AG20443 (cell line): ENCODE measurements around the gene KRT36.

Source experiments
- DNase-seq: peaks from one replicate; pipeline ENCODE4 v3.0.0; 2012; ENCODE audit warnings: low spot score, mixed read lengths

KRT36 gene

DNA sequence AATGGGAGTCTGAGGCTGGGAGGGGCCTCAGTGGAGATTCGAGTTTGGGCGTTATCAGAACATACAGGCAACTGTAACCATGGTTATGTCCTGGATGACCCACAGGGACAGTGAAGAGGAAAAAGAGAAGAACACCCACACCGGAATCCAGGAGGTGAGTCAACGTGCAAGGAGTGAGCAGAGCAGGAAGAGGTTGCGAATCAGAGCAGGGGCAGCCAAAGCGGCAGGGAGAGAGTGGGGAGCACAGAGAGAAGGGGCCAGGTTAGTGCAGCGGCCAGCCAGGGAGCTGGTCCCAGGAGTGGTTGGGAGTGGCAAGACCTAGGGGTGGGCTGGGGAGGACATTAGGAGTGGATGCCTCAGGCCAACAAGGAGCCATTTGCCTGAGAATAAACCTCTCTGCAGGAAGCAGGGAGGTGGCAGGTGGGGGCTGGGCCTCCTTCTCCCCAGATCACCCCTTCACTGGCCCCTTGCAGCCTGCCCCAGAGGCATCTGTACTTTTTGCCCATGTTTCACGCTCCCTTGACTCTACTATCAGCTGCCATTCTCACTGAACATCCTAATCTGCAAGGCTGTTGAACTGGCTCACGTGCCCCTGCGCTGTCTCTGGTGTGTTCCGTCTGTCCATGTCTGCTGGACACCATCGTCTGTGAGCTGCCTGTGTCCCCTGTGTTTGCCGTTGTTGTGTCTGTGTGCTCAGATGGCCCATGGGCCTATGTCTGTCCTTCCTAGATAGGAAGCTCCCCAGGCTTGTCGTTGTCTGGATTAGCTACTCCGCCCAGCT lies 10.6 kb upstream of the KRT36 start:
- peak; percentile 64 for DNase-seq

DNA sequence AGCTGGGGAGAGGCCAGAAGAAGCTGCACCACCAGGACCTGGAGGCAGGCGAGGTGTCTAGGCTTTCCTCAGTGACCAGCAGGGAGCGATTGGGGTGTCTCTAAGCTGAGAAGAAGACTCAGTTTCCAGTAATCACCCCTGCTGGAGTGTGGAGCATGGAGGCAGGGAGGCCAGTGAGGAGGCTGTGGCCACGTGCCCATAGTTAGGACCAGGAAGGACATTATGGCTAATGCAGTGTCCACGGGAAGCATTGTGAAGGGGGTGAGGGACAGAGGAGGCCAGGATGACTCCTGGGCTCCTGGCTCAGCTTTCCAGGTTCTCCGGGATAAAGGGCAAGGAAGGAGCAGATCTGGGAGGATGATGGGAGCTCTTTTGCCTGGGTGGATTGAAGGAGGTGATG lies 10.0 kb upstream of the KRT36 start:
- DNase-seq, result no peak

DNA sequence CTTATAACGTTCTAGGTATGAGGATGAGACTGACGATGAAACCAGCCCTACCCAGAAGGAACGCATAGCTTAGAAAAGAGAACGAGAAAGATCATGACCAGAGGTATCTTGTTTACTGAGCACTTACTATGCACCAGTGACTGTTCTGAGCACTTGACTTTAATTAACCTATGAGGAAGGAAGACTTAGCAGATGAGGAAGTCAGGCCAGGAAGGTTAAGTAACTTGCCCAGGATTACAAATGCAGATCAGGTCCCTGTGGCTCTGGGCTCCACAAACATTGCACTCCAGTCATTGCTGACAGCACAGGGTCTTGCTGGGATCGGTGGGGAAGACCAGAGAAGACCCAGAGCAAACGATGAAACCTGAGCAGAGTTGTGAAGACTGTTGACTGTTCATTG lies 8.6 kb upstream of the KRT36 start:
- no peak for DNase-seq

DNA sequence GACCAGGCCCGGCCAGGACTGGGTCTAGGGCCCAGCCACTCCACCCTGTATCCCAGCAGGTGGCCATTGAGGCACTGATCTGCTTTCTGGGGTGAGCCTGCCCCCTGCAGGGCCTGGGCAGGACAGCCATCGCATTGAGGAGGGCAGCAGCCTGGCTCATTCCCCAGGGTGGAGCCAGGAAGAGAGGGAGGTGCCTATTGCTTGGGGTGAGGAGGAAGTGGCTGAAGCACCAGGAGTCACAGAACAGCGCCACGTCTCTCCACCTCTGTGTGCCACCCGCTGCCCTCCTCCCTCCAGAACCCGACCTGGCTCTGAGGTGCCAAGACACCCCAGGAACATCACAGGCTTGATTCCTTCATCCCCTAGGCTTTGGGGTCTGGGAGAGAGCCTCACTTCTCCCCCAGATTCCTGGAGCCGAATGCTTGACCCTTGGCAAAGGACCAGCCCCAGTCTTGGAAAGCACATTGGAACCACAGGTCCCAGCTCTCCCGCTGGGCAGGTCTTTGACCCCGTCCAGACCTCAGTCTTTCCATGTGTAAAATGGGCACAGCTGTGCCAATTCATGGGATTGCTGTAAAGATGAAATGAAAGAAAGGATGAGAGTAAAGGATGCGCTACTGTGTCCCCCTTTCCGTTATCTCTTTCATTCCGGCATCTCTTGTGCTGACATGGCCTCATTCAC lies 7.2 kb upstream of the KRT36 start:
- DNase-seq, result peak; percentile 91

- DNase-seq, result peak; percentile 59
Measured at GRCh38 chr17:41494524-41494923, 4.8 kb upstream of the KRT36 start.

GRCh38 chr17:41492771-41493170 lies 3.1 kb upstream of the KRT36 start:
- no peak for DNase-seq

- DNase-seq, result no peak
Measured at GRCh38 chr17:41492351-41492750, 2.6 kb upstream of the KRT36 start.

DNA sequence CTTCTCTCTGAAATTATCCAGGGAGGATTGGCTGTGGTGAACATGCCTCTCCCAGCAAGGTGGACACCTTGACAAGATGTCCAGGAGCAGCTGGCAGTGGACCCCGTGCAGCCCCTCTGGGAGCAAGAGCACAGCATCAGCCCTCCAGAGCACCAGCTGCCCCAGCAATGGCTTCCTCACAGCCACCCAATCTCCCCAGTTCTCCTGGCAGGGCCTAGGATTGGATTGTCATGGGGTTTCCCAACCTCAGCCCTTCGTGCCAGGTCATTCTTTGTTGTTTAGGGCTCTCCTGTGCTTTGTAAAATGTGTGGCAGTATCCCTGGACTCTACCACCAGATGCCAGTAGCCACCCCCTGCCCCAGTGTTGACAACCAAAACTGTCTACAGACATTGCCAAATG lies 1.8 kb upstream of the KRT36 start:
- DNase-seq, result no peak

- no peak for DNase-seq
Measured at GRCh38 chr17:41490000-41490990, 585 bp upstream of the KRT36 start.

GRCh38 chr17:41486809-41487530 lies 2.7 kb downstream of the KRT36 start:
- no peak for DNase-seq

GRCh38 chr17:41486316-41486715 lies 3.4 kb downstream of the KRT36 start:
- DNase-seq, result no peak

DNA sequence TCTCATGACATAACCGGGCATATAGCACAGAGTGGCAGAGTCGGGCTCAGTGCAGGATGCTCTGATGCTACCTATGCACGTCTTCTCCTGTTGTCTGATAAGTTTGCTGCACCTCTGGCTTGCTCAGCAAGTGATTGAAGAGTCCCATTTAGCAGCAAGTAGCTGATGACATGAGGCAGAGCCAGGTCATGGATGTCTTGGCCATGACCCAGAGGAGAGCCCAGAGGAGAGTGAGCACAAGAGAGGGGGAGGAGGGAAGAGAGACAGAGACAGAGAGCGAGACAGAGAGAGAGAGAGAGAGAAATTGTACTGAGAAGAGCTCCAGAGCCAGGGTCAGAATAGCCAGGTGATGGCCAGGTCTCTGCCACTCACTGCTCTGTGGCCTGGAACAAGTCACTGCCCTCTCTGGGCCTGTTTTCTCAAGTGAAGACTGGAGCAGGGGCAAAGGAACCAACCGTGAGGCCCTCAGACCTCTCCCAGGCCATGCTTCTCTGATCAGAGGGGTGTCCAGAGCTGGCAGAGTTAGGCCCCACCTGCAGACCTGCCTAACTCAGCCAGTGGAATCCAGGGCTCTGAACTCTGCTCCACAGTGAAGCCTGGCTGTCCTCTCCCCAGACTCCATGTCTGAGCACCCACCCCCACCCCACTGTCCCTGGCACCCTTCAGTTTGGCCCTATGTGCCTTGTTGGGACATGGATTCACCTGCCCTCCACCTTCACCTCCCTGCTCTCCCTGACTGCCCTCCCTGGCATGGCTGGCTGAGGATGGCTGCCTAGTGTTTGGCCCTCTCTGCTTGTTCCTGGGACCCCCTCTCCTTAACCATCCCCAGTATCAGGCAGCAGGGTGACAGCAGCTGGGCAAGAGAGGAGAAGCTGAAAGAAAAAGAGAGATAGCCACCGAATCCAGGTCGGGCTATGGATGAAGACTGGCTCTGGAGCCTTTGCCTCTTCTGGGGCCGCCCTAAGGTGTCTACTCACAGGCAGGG lies 4.5 kb downstream of the KRT36 start:
- no peak for DNase-seq

GRCh38 chr17:41483991-41484826 lies 5.5 kb downstream of the KRT36 start:
- no peak for DNase-seq

GRCh38 chr17:41483531-41483930 lies 6.2 kb downstream of the KRT36 start:
- no peak for DNase-seq

GRCh38 chr17:41481036-41481435 lies 8.7 kb downstream of the KRT36 start, which contains the start of gene KRT35:
Gene KRT35 (minus strand): TSS chr17:41481151. CDS start chr17:41481097, 54 bp downstream.
- DNase-seq, result no peak

GRCh38 chr17:41480581-41480980 lies 9.1 kb downstream of the KRT36 start:
- DNase-seq, result no peak

DNA sequence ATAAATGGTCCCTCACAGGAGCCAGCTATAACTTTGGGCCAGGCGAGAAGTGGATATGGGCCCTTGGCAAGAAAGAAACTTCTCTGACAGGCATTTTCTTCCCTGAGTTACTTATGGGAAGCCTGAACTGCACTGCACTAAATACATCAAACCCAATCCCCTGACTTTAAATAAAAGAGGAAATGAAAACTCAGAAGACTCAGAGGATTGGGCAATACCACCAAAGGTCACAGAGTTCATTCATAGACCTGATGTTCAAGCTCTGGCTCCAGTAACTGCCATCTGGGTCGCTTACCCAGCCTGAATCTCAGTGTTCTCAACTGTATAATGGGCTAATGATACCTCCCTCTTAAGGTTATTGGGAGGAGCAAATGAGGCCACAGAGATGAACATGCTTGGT lies 9.6 kb downstream of the KRT36 start:
- no peak for DNase-seq

- no peak for DNase-seq
Measured at GRCh38 chr17:41478237-41478636, 11.5 kb downstream of the KRT36 start.
